Measurements from ENCODE around the gene CSNK1G3. TPM values are rescaled to one million over a fixed set of nuclear protein-coding genes. Genes with fewer than 3 reads are reported as not detected.

Gene CSNK1G3
- total RNA-seq, 1 donor from 2014 or later = 45.8 TPM

- peaks cover 10% of the 10 kb centered on the region for H3K36me3 Mint-ChIP-seq (ENCODE audit: low read depth)
- H3K4me1 Mint-ChIP-seq (ENCODE audit: low read depth) = peaks cover 58% of the 10 kb centered on the region
- no peak overlapping the region for H3K4me3 Mint-ChIP-seq
- H3K9me3 Mint-ChIP-seq = no peaks in the 10 kb centered on the region
- DNase-seq (ENCODE audit: low spot score) = no peak
- intact Hi-C loops (cut with micrococcal nuclease) = no loop called here
- no peaks in the 10 kb centered on the region for H3K27me3 Mint-ChIP-seq (ENCODE audit: insufficient read depth)
- H3K27ac Mint-ChIP-seq = no peak overlapping the region
Observed at GRCh38 chr5:123546657-123547056, 34.7 kb downstream of the CSNK1G3 start.

GRCh38 chr5:123549256-123549904 lies 37.4 kb downstream of the CSNK1G3 start:
- Mint-ChIP-seq H3K4me1 (ENCODE audit: low read depth) (peaks cover 38% of the 10 kb centered on the region), H3K27me3 (ENCODE audit: insufficient read depth) (no peaks in the 10 kb centered on the region), H3K36me3 (ENCODE audit: low read depth) (peaks cover 10% of the 10 kb centered on the region), H3K4me3 (peak overlapping the region; percentile 1), H3K27ac (peak overlapping the region; percentile 91), H3K9me3 (no peaks in the 10 kb centered on the region)
- peak; percentile 70 for DNase-seq (ENCODE audit: low spot score)
- intact Hi-C loops (cut with micrococcal nuclease) = loop anchor here (1.0 kb wide), 4 partner anchors 37 to 178 kb away; partner anchors contain the start of genes CEP120 and CSNK1G3

- Mint-ChIP-seq H3K27me3 (ENCODE audit: insufficient read depth) (no peaks in the 10 kb centered on the region), H3K4me1 (ENCODE audit: low read depth) (peaks cover 18% of the 10 kb centered on the region), H3K4me3 (no peak overlapping the region), H3K9me3 (no peaks in the 10 kb centered on the region), H3K27ac (no peak overlapping the region), H3K36me3 (ENCODE audit: low read depth) (peaks cover 21% of the 10 kb centered on the region)
- intact Hi-C loops (cut with micrococcal nuclease) = no loop called here
- DNase-seq (ENCODE audit: low spot score) = no peak
Observed at GRCh38 chr5:123554601-123555000, 42.6 kb downstream of the CSNK1G3 start.

DNA sequence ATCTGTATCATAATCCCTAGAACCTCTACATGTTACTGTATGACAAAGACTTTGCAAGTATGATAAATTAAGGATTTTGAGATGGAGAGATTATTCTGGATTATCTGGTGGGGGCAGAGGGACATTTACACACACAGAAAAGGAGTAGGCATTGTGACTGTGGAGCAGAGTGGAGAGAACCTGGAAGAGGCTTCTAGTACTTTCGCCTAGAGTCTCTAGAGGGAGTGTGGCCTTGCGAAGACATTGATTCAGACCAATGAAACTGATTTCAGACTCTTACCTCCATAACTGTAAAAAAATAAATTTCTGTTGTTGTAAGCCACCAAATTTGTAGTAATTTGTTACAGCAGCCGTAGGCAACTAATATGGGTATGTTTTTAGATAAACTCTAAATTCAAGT lies 45.9 kb downstream of the CSNK1G3 start:
- no peak for DNase-seq (ENCODE audit: low spot score)
- H3K4me3 Mint-ChIP-seq = no peak overlapping the region
- no peaks in the 10 kb centered on the region for H3K27me3 Mint-ChIP-seq (ENCODE audit: insufficient read depth)
- H3K9me3 Mint-ChIP-seq = no peaks in the 10 kb centered on the region
- peaks cover 24% of the 10 kb centered on the region for H3K36me3 Mint-ChIP-seq (ENCODE audit: low read depth)
- no peak overlapping the region for H3K27ac Mint-ChIP-seq
- H3K4me1 Mint-ChIP-seq (ENCODE audit: low read depth) = peaks cover 6% of the 10 kb centered on the region
- intact Hi-C loops (cut with micrococcal nuclease) = loop anchor here (2.0 kb wide), 1 partner anchor 37 kb away; no protein-coding TSS in a partner anchor

DNA sequence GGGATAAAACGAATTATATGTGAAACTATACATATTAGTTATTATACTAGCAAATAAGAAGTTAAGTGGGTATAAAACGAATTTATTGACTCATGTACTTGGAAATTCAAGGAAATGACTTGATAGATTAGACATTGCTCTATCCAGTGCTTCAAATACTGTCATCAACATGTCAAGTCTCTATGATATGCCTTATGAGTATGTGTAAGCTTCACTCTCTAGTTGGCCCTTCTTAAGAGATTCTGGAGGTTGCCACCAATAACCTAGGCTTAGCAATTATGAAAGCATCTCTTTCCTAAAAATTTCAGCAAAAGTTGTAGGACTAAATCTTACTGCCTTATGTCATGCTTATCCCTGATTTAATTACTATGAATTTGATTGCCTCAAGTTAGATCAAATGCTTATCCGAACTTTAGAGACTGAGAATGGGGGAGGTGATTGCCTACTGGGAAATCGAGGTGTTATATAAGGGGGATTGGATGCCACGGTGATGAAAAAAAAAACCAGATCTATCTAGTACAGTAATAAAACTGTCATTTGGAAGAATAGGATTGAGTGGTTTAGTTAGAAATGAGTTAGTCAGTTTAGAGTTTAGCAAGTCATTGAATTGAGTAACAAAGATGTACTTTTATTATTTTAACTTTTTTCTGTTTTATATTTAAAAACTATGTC lies 46.9 kb downstream of the CSNK1G3 start:
- Mint-ChIP-seq H3K9me3 (no peaks in the 10 kb centered on the region), H3K27ac (no peak overlapping the region), H3K27me3 (ENCODE audit: insufficient read depth) (no peaks in the 10 kb centered on the region), H3K4me3 (no peak overlapping the region), H3K36me3 (ENCODE audit: low read depth) (peaks cover 24% of the 10 kb centered on the region), H3K4me1 (ENCODE audit: low read depth) (peaks cover 6% of the 10 kb centered on the region)
- no peak for DNase-seq (ENCODE audit: low spot score)
- intact Hi-C loops (cut with micrococcal nuclease) = no loop called here

- H3K4me1 Mint-ChIP-seq (ENCODE audit: low read depth) = peaks cover 6% of the 10 kb centered on the region
- H3K4me3 Mint-ChIP-seq = no peak overlapping the region
- H3K27ac Mint-ChIP-seq = no peak overlapping the region
- no peaks in the 10 kb centered on the region for H3K9me3 Mint-ChIP-seq
- no peaks in the 10 kb centered on the region for H3K27me3 Mint-ChIP-seq (ENCODE audit: insufficient read depth)
- DNase-seq (ENCODE audit: low spot score) = no peak
- intact Hi-C loops (cut with micrococcal nuclease) = no loop called here
- H3K36me3 Mint-ChIP-seq (ENCODE audit: low read depth) = peaks cover 24% of the 10 kb centered on the region
Observed at GRCh38 chr5:123559434-123559775, 47.4 kb downstream of the CSNK1G3 start.

DNA sequence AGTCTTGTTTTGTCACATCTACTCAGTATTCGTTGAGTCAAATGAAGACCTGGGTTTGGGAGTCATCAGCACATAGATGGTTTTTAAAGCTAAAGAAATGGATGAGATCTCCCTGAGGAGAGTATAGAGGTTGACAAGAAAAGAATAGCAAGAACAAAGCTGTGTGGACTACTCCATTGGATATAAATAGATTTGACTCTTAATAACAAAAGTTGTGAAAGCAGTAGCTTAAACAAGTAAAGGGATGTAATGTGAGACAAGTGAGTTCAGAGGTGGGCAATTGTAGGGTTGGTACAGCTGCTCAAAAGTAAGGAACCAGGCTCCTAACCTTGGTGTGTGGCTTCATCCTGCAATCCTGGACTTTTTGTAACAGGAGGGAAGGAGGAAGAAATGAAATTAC lies 49.3 kb downstream of the CSNK1G3 start:
- H3K27ac Mint-ChIP-seq = no peak overlapping the region
- H3K9me3 Mint-ChIP-seq = peaks cover 3% of the 10 kb centered on the region
- H3K4me3 Mint-ChIP-seq = no peak overlapping the region
- H3K4me1 Mint-ChIP-seq (ENCODE audit: low read depth) = peaks cover 3% of the 10 kb centered on the region
- no peaks in the 10 kb centered on the region for H3K27me3 Mint-ChIP-seq (ENCODE audit: insufficient read depth)
- H3K36me3 Mint-ChIP-seq (ENCODE audit: low read depth) = peaks cover 27% of the 10 kb centered on the region
- no peak for DNase-seq (ENCODE audit: low spot score)
- intact Hi-C loops (cut with micrococcal nuclease) = no loop called here

DNA sequence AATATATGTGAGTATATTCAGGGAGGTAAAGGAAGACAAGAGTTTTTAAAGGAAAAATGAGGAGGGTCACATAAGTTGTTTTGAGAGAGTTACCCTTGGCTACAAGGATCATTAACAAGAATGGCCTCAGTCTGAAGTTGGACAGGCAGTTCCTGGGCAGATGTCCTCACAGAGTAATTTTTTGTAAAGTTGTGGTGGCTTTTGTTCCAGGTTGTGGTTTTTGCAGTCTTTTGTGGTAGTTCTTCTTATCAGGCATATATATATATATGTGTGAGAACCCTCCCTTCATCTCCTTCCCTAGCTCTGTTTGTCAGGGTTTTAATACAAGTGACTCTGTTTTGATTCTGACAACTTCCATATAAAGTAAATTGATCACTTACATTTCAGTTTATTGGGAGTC lies 60.0 kb downstream of the CSNK1G3 start:
- Mint-ChIP-seq H3K4me3 (no peak overlapping the region), H3K36me3 (ENCODE audit: low read depth) (peaks cover 11% of the 10 kb centered on the region), H3K27me3 (ENCODE audit: insufficient read depth) (peaks cover 1% of the 10 kb centered on the region), H3K27ac (no peak overlapping the region), H3K4me1 (ENCODE audit: low read depth) (peaks cover 14% of the 10 kb centered on the region), H3K9me3 (no peaks in the 10 kb centered on the region)
- intact Hi-C loops (cut with micrococcal nuclease) = no loop called here
- DNase-seq (ENCODE audit: low spot score) = no peak

GRCh38 chr5:123578390-123578789 lies 66.4 kb downstream of the CSNK1G3 start:
- DNase-seq (ENCODE audit: low spot score) = no peak
- intact Hi-C loops (cut with micrococcal nuclease) = no loop called here
- Mint-ChIP-seq H3K9me3 (no peaks in the 10 kb centered on the region), H3K36me3 (ENCODE audit: low read depth) (peaks cover 15% of the 10 kb centered on the region), H3K27me3 (ENCODE audit: insufficient read depth) (peaks cover 1% of the 10 kb centered on the region), H3K4me1 (ENCODE audit: low read depth) (no peaks in the 10 kb centered on the region), H3K4me3 (no peak overlapping the region), H3K27ac (no peak overlapping the region)

- Mint-ChIP-seq H3K4me1 (ENCODE audit: low read depth) (no peaks in the 10 kb centered on the region), H3K4me3 (no peak overlapping the region), H3K36me3 (ENCODE audit: low read depth) (peaks cover 15% of the 10 kb centered on the region), H3K27ac (no peak overlapping the region), H3K9me3 (no peaks in the 10 kb centered on the region), H3K27me3 (ENCODE audit: insufficient read depth) (no peaks in the 10 kb centered on the region)
- intact Hi-C loops (cut with micrococcal nuclease) = no loop called here
- DNase-seq (ENCODE audit: low spot score) = no peak
Observed at GRCh38 chr5:123579410-123579809, 67.4 kb downstream of the CSNK1G3 start.

DNA sequence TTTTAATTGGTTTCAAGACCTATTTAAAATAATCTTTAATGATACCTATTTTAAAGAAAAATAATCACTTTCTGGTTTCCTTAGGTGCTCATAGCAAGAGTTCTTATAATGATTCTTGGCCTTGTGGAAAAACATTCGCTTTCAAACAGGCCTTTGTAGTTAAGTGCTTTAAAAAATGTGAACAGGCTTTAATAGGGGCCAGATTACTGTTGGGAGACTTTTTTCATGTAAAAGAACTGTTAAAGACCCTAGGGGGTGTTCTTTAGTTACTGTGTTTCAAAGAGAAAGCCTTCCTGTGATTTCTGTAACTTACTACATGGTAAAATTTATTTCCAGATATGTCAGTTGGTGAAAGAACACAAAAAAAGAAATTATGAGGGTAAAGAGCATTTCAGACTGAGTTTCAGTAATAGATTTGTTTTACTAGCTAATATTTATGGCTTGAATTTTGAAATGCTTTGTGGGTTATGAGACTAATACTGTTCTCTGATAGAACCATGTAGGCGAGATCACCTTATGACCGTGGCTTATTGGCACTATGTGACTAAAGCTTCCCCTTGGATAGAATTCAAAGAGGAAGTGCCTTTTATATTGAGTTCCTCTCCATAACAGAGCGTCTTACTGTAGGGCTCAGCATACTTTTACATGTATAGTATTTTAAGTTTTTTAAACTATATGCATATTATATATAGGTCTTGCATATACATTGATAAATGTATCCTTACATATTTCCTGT lies 70.7 kb downstream of the CSNK1G3 start:
- no peaks in the 10 kb centered on the region for H3K27me3 Mint-ChIP-seq (ENCODE audit: insufficient read depth)
- H3K36me3 Mint-ChIP-seq (ENCODE audit: low read depth) = peaks cover 13% of the 10 kb centered on the region
- H3K4me1 Mint-ChIP-seq (ENCODE audit: low read depth) = no peaks in the 10 kb centered on the region
- intact Hi-C loops (cut with micrococcal nuclease) = no loop called here
- no peaks in the 10 kb centered on the region for H3K9me3 Mint-ChIP-seq
- DNase-seq (ENCODE audit: low spot score) = no peak
- no peak overlapping the region for H3K4me3 Mint-ChIP-seq
- no peak overlapping the region for H3K27ac Mint-ChIP-seq

- DNase-seq (ENCODE audit: low spot score) = no peak
- H3K27ac Mint-ChIP-seq = no peak overlapping the region
- peaks cover 10% of the 10 kb centered on the region for H3K36me3 Mint-ChIP-seq (ENCODE audit: low read depth)
- no peaks in the 10 kb centered on the region for H3K9me3 Mint-ChIP-seq
- H3K4me3 Mint-ChIP-seq = no peak overlapping the region
- H3K27me3 Mint-ChIP-seq (ENCODE audit: insufficient read depth) = no peaks in the 10 kb centered on the region
- intact Hi-C loops (cut with micrococcal nuclease) = no loop called here
- no peaks in the 10 kb centered on the region for H3K4me1 Mint-ChIP-seq (ENCODE audit: low read depth)
Observed at GRCh38 chr5:123585871-123586270, 73.9 kb downstream of the CSNK1G3 start.

DNA sequence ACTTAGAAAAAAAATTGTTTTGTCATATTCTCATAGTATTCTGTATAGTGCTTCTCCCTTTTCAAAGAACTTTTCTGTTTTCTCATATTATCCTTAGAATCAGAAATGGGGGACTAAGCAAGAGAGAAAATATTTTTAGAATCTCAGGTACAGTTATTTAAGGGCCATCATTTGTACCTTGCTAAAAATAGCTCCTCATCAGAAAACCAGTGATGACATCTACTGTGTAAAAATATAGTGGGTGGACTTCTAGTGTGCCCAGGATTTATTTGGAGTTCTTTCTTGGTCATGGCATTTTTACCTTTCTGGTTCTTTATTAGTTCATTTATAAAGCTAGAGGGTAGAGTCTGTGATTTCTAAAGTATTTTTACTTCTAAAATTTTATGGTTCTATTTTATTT lies 82.5 kb downstream of the CSNK1G3 start:
- Mint-ChIP-seq H3K27ac (no peak overlapping the region), H3K9me3 (no peaks in the 10 kb centered on the region), H3K4me1 (ENCODE audit: low read depth) (no peaks in the 10 kb centered on the region), H3K4me3 (no peak overlapping the region), H3K27me3 (ENCODE audit: insufficient read depth) (no peaks in the 10 kb centered on the region), H3K36me3 (ENCODE audit: low read depth) (peaks cover 25% of the 10 kb centered on the region)
- DNase-seq (ENCODE audit: low spot score) = no peak
- intact Hi-C loops (cut with micrococcal nuclease) = loop anchor here (2.0 to 5.0 kb wide), 2 partner anchors 38 to 172 kb away; partner anchors contain the start of gene CEP120

Measured in activated T-helper 1 cell treated with anti-CD3 and anti-CD28 coated beads, Interleukin-12 subunit alpha, Interleukin-12 subunit beta, Interleukin-2, Interleukin-4 antibody, amounts not matched to agents 30 ng/mL and 10 ng/mL and 1 ng/mL, durations not matched to agents 14 hours and 24 hours and 36 hours (primary cell).